ENCODE data around the gene XKRX. TPM values are rescaled to one million over a fixed set of nuclear protein-coding genes. Genes with fewer than 3 reads are reported as not detected.

Gene XKRX
- total and polyA plus RNA-seq, 3 donors from 2014 or later = 0.34 to 2.4 (median 2.0) TPM

GRCh38 chrX:100946299-100946927 is 17.7 kb upstream of the XKRX start:
- no peak for TF ChIP-seq CTCF (IDR thresholded peaks at IDR 0.05)
- TF ChIP-seq POLR2A (IDR thresholded peaks at IDR 0.05) = no peak
- Histone ChIP-seq H3K36me3 (ENCODE audit: low read depth, missing control alignments) (no peaks in the 10 kb centered on the region), H3K4me3 (no peak overlapping the region), H3K4me1 (no peaks in the 10 kb centered on the region), H3K27me3 (no peaks in the 10 kb centered on the region), H3K27ac (no peak overlapping the region), H3K9me3 (no peaks in the 10 kb centered on the region)
- DNase-seq = no peak
- WGBS, 2 donors = 44 to 61% methylated on average over 2 of the region's 2 CpGs
- intact Hi-C loops (cut with DNase I; ENCODE audit: low total_unique reads) = no loop called here

GRCh38 chrX:100944601-100945000 is 15.9 kb upstream of the XKRX start:
- Histone ChIP-seq H3K9me3 (no peaks in the 10 kb centered on the region), H3K4me3 (no peak overlapping the region), H3K36me3 (ENCODE audit: low read depth, missing control alignments) (no peaks in the 10 kb centered on the region), H3K27me3 (no peaks in the 10 kb centered on the region), H3K27ac (no peak overlapping the region), H3K4me1 (no peaks in the 10 kb centered on the region)
- TF ChIP-seq CTCF (IDR thresholded peaks at IDR 0.05) (no peak), POLR2A (IDR thresholded peaks at IDR 0.05) (no peak)
- DNase-seq = no peak
- intact Hi-C loops (cut with DNase I; ENCODE audit: low total_unique reads) = no loop called here
- WGBS, 2 donors = 97% methylated on average over 3 of the region's 3 CpGs; no CpG with 5 or more reads in 1 of the 2 donors

GRCh38 chrX:100939333-100939732 is 10.6 kb upstream of the XKRX start:
- Histone ChIP-seq H3K4me1 (no peaks in the 10 kb centered on the region), H3K27me3 (no peaks in the 10 kb centered on the region), H3K9me3 (no peaks in the 10 kb centered on the region), H3K4me3 (no peak overlapping the region), H3K27ac (no peak overlapping the region), H3K36me3 (ENCODE audit: low read depth, missing control alignments) (no peaks in the 10 kb centered on the region)
- DNase-seq = no peak
- intact Hi-C loops (cut with DNase I; ENCODE audit: low total_unique reads) = no loop called here
- TF ChIP-seq CTCF (IDR thresholded peaks at IDR 0.05) = no peak
- TF ChIP-seq POLR2A (IDR thresholded peaks at IDR 0.05) = no peak
- 57 to 76% methylated on average over 4 of the region's 4 CpGs for WGBS, 2 donors

- TF ChIP-seq CTCF (IDR thresholded peaks at IDR 0.05) = no peak
- TF ChIP-seq POLR2A (IDR thresholded peaks at IDR 0.05) = no peak
- no peak for DNase-seq
- intact Hi-C loops (cut with DNase I; ENCODE audit: low total_unique reads) = no loop called here
- Histone ChIP-seq H3K4me3 (no peak overlapping the region), H3K36me3 (ENCODE audit: low read depth, missing control alignments) (no peaks in the 10 kb centered on the region), H3K4me1 (no peaks in the 10 kb centered on the region), H3K27ac (no peak overlapping the region), H3K9me3 (no peaks in the 10 kb centered on the region), H3K27me3 (no peaks in the 10 kb centered on the region)
- 83 to 95% methylated on average over 2 of the region's 2 CpGs for WGBS, 2 donors
Measured at GRCh38 chrX:100935767-100936166, 7.0 kb upstream of the XKRX start.

GRCh38 chrX:100931925-100932285 is 3.2 kb upstream of the XKRX start:
- no peaks in the 10 kb centered on the region for H3K36me3 ChIP-seq (ENCODE audit: low read depth, missing control alignments)
- no peak overlapping the region for H3K27ac ChIP-seq
- no peaks in the 10 kb centered on the region for H3K9me3 ChIP-seq
- TF ChIP-seq CTCF (IDR thresholded peaks at IDR 0.05) = no peak
- TF ChIP-seq POLR2A (IDR thresholded peaks at IDR 0.05) = no peak
- no peak overlapping the region for H3K4me3 ChIP-seq
- intact Hi-C loops (cut with DNase I; ENCODE audit: low total_unique reads) = no loop called here
- no peak for DNase-seq
- 94 to 100% methylated on average over 2 to 3 of the region's 3 CpGs for WGBS, 2 donors
- H3K27me3 ChIP-seq = no peaks in the 10 kb centered on the region
- no peaks in the 10 kb centered on the region for H3K4me1 ChIP-seq

Measured in testis (tissue), 3 donors.